GM12864 (cell line): ENCODE results near the gene BTBD2.

ENCODE experiments used
- DNase-seq: peaks from one replicate; pipeline ENCODE4 v3.0.0-alpha.2; 2011; ENCODE audit warnings: low read depth
- H3K4me3 ChIP-seq: 2 replicates; pipeline ENCODE4 v1.5.1; 2011; ENCODE audit warnings: mild to moderate bottlenecking, low read depth, low read length, control low read depth
- TF ChIP-seq, protein P1 (sequence below): IDR thresholded peaks from 2 replicates; pipeline ENCODE4 v1.5.1; 2011; ENCODE audit warnings: low read depth, mild to moderate bottlenecking, moderate library complexity, low read length, control low read depth, inconsistent platforms; ENCODE audit errors: missing control alignments

The BTBD2 gene

DNA sequence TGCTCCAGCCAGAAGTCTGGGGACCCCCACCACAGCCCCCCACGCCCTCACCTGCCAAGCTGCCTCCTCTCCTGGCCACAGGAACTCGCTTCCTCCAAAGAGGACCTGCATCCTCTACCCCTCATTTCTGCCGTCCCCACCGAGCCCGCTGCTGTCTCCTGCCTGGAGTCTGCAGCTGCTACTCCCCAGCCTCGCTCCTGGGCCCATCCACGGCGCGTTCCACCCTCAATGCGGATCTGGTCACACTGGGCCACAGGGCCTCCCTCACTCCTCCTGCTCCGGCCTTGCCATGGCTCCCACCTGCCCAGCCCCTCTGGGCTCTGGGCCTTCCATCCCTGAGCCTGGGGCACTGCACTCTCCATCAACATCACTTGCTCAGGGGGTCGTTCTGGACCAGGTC, 4.3 kb downstream of the BTBD2 start:
- H3K4me3 ChIP-seq: no peak overlapping the region
- TF ChIP-seq, protein P1, sequence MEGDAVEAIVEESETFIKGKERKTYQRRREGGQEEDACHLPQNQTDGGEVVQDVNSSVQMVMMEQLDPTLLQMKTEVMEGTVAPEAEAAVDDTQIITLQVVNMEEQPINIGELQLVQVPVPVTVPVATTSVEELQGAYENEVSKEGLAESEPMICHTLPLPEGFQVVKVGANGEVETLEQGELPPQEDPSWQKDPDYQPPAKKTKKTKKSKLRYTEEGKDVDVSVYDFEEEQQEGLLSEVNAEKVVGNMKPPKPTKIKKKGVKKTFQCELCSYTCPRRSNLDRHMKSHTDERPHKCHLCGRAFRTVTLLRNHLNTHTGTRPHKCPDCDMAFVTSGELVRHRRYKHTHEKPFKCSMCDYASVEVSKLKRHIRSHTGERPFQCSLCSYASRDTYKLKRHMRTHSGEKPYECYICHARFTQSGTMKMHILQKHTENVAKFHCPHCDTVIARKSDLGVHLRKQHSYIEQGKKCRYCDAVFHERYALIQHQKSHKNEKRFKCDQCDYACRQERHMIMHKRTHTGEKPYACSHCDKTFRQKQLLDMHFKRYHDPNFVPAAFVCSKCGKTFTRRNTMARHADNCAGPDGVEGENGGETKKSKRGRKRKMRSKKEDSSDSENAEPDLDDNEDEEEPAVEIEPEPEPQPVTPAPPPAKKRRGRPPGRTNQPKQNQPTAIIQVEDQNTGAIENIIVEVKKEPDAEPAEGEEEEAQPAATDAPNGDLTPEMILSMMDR: no peak
- DNase-seq: no peak

DNA sequence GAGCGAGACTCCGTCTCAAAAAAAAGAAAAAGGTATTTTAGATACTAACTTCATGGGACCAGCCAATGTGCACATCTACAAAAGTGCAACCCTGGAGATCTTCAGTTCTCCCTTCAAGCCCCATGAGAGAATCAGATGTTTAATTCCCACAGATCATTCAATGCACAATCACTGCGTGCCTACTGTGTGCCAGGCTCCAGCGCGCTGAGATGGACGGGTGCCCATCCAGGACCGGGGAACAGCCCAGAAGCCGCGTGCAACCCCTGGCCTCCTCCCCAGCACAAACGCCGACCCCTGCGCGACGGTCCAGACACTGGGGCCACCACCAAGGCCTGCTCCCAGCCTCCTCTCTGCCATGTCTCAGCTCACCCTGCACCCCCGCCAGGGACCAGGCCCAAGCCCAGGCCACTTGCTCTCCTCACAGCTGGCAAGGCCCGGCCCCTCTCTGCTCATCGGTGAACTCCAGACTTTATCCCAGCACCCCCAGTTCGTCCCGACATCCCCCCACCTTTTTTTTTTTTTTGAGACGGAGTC, 5.3 kb downstream of the BTBD2 start:
- TF ChIP-seq, protein P1: no peak
- H3K4me3 ChIP-seq: no peak overlapping the region
- DNase-seq: no peak

DNA sequence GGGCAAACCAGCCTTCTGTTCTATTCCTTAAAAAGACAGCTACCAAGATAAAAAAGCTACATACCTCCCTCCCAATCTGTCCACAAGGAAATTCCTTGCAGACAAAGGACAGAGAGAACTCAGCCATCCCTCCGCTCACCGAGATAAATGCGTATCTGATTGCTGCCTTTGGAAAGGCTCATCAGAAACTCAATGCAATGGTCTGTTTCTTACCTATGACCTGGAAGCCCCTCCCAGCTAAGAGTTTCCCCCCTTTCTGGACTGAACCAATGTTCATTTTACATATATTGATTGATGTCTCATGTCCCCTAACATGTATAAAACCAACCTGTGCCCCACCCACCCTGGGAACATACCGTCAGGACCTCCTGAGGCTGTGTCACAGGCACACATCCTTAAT, 11.6 kb downstream of the BTBD2 start:
- H3K4me3 ChIP-seq: no peak overlapping the region
- no peak for DNase-seq
- TF ChIP-seq, protein P1: no peak

DNA sequence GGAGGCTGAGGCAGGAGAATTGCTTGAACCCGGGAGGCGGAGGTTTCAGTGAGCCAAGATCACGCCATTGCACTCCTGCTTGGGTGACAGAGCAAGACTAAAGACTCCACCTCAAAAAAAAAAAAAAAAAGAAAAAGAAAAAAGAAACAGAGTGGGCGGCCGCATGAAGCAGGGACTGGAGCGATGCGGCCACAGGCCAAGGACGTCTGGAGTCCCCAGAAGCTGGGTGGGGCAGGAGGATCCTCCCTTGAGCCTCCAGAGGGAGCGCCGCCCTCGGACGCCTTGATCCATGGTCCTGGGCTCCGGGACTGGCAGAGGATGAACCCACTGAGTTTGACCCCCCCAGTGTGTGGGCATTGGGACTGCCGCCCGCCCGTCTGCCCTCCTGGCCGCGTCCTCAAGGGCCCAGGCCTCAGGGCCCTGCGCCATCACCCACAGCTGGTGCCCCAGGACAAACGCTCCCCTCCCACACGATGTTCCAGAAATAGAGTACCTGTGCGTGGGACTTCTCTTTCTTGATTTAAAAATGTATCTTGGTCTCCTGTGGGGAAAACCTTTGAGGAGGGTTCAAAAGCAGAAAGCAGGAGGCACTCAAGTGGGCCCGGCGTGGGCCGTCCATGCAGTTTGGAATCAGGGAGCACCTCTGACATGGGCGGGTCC, 15.5 kb downstream of the BTBD2 start:
- DNase-seq: no peak
- no peak overlapping the region for H3K4me3 ChIP-seq
- TF ChIP-seq, protein P1: no peak

DNA sequence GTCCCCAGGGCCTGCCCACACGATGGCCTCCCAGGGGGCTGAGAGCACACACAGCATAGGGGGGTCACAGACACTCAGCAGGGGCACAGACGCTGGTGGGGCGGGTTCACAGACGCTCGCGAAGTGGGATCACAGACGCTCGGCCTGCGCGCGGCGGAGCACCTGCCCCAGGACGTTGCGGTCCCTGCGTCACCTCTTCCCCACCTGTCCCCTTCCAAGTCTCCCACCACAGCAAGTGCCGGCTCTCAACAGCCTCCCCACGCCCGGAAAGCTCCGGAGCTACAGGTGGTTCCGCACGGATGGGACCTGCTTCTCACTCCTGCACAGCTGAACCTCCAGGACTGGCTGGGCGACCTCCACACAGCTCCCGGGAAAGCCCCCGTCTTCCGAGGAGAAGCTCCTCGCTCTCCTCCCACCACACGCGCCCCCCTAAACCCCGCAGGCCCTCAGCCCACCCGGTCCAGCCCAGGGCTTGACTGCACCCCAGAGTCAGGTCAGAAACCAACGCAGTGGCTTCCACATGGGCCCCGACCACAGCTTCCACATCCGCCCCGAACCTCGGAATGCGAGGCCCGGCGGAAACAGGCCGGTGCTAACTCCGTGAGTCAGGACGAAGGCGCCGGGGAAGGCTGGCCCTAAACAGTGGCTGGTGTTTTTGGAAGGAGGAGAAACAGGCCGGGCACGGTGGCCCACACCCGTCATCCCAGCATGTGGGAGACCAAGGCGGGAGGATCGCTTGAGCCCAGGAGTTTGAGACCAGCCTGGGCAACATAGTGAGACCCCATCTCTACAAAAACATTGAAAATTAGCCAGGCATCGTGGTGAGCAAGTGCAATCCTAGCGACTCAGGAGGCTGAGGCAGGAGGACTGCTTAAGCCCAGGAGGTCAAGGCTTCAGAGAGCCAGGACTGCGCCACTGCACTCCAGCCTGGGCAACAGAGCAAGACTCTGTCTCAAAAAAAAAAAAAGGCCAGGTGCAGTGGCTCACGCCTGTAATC, 16.5 kb downstream of the BTBD2 start:
- TF ChIP-seq, protein P1: no peak
- no peak overlapping the region for H3K4me3 ChIP-seq
- DNase-seq: no peak

DNA sequence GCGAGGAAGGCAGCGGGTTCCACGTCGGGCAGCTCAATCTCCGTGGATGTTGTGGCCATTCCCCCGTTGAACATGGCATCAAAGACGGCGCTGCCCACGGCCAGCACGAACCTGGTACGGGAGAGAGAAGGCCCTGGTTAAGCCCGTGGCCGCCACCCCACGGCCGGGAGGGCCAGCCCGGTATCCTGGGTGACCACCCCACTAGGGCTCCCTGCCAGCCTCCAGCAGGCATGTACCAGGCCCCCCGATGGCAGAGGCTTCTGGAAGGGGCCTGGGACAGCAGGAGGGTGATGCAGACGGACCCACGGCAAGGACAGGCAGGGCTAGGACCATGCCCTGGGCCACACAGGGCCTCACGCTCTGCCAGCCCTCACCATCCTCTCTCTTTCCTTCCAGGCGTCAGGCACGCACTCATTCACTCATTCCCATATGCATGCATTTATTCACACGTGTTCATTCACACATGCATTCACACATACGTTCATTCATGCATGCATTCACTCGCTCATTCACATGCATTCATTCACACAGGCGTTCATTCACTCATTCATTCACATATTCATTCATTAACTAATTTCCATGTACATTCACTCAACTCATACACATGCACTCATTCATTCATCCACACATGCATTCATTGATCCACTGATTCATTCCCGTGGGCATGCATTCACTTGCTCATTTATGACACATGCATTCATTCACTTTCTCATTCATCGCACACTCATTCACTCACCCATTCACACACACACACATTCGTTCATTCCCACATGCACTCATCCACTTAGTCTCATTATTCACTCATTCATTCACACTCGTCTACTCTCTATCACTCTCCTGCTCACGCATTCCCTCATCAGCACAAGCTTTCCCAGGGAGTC, 17.9 kb downstream of the BTBD2 start:
- DNase-seq: no peak
- no peak overlapping the region for H3K4me3 ChIP-seq
- TF ChIP-seq, protein P1: no peak
